ENCODE results near the gene REV1.
"Not testable (repeated sequence)": the region's sequence is repeated elsewhere in the genome, so short reads cannot be mapped to it uniquely, and the experiment has no call there.

Gene REV1

GRCh38 chr2:99485824-99486223, 4.0 kb downstream of the REV1 start:
- no peak for DNase-seq (ENCODE audit: low spot score)

GRCh38 chr2:99485411-99485810, 4.4 kb downstream of the REV1 start:
- DNase-seq (ENCODE audit: low spot score): no peak

- no peak for DNase-seq (ENCODE audit: low spot score)
Measured at GRCh38 chr2:99484205-99484604, 5.6 kb downstream of the REV1 start.

GRCh38 chr2:99481941-99482340, 7.9 kb downstream of the REV1 start:
- no peak for DNase-seq (ENCODE audit: low spot score)

- no peak for DNase-seq (ENCODE audit: low spot score)
Measured at GRCh38 chr2:99481527-99481926, 8.3 kb downstream of the REV1 start.

- DNase-seq (ENCODE audit: low spot score): no peak
Measured at GRCh38 chr2:99480390-99480789, 9.4 kb downstream of the REV1 start.

- no peak for DNase-seq (ENCODE audit: low spot score)
Measured at GRCh38 chr2:99478632-99479031, 11.2 kb downstream of the REV1 start.

GRCh38 chr2:99477054-99477453, 12.8 kb downstream of the REV1 start:
- no peak for DNase-seq (ENCODE audit: low spot score)

- no peak for DNase-seq (ENCODE audit: low spot score)
Measured at GRCh38 chr2:99476629-99477028, 13.2 kb downstream of the REV1 start.

- DNase-seq (ENCODE audit: low spot score): not testable (repeated sequence)
Measured at GRCh38 chr2:99475095-99475494, 14.7 kb downstream of the REV1 start.

GRCh38 chr2:99473518-99474083, 16.2 kb downstream of the REV1 start:
- DNase-seq (ENCODE audit: low spot score): no peak

- no peak for DNase-seq (ENCODE audit: low spot score)
Measured at GRCh38 chr2:99472600-99472960, 17.2 kb downstream of the REV1 start.

- no peak for DNase-seq (ENCODE audit: low spot score)
Measured at GRCh38 chr2:99471654-99472599, 17.9 kb downstream of the REV1 start.

GRCh38 chr2:99470957-99471356, 18.9 kb downstream of the REV1 start:
- DNase-seq (ENCODE audit: low spot score): no peak

GRCh38 chr2:99470459-99470858, 19.4 kb downstream of the REV1 start:
- not testable (repeated sequence) for DNase-seq (ENCODE audit: low spot score)

GRCh38 chr2:99469394-99469793, 20.4 kb downstream of the REV1 start:
- DNase-seq (ENCODE audit: low spot score): no peak

- DNase-seq (ENCODE audit: low spot score): no peak
Measured at GRCh38 chr2:99468155-99468554, 21.7 kb downstream of the REV1 start.

GRCh38 chr2:99467390-99467789, 22.4 kb downstream of the REV1 start:
- DNase-seq (ENCODE audit: low spot score): no peak

GRCh38 chr2:99461828-99462483, 27.9 kb downstream of the REV1 start:
- no peak for DNase-seq (ENCODE audit: low spot score)

- DNase-seq (ENCODE audit: low spot score): no peak
Measured at GRCh38 chr2:99458529-99458928, 31.3 kb downstream of the REV1 start.

GRCh38 chr2:99451686-99452085, 38.1 kb downstream of the REV1 start:
- no peak for DNase-seq (ENCODE audit: low spot score)

GRCh38 chr2:99451280-99451679, 38.5 kb downstream of the REV1 start:
- DNase-seq (ENCODE audit: low spot score): no peak

- no peak for DNase-seq (ENCODE audit: low spot score)
Measured at GRCh38 chr2:99450199-99450598, 39.6 kb downstream of the REV1 start.

Measured in GM03348 (cell line).